GM10248 (cell line): ENCODE data around the gene SOHLH1.

ENCODE experiments used
- CTCF ChIA-PET: fragments of 300-600 bp; sonication (Branson Sonifier 250); formaldehyde crosslinking; extraction: SDS; loops from one replicate; lab custom pipeline; 2021; ENCODE audit warnings: antibody characterized with exemption; lab: Yijun Ruan, JAX
- POLR2A ChIA-PET: fragments of 350-650 bp; sonication (Branson Sonifier 250); formaldehyde crosslinking; extraction: SDS; loops from one replicate; lab custom pipeline; 2020; ENCODE audit warnings: antibody characterized with exemption; lab: Yijun Ruan, JAX
- DNase-seq: peaks from one replicate; pipeline ENCODE4 v3.0.0; 2012; ENCODE audit errors: extremely low spot score
- CTCF ChIP-seq: IDR thresholded peaks from 2 replicates; pipeline ENCODE4 v1.5.1; 2012; ENCODE audit warnings: mild to moderate bottlenecking, low read depth; ENCODE audit errors: extremely low read depth, missing control alignments, control extremely low read depth

The SOHLH1 gene

GRCh38 chr9:135706288-135706687 is 7.0 kb upstream of the SOHLH1 start:
- no peak for TF ChIP-seq CTCF
- no peak for DNase-seq
- CTCF ChIA-PET: interaction anchor here (0.8 to 2.7 kb wide), 2 partner anchors 12 to 19 kb away, joined by 3 to 9 read pairs; no protein-coding TSS in a partner anchor
- POLR2A ChIA-PET: interaction anchor here (0.6 kb wide), 1 partner anchor 657 kb away, joined by 3 read pairs; no protein-coding TSS in a partner anchor

- ChIA-PET CTCF (interaction anchor here (0.8 to 2.7 kb wide), 2 partner anchors 11 to 20 kb away, joined by 3 to 9 read pairs; no protein-coding TSS in a partner anchor), POLR2A (interaction anchor here (0.6 kb wide), 1 partner anchor 657 kb away, joined by 3 read pairs; no protein-coding TSS in a partner anchor)
- no peak for TF ChIP-seq CTCF
- no peak for DNase-seq
These were observed 6.1 kb upstream of the SOHLH1 start for GRCh38 chr9:135705376-135705775.

GRCh38 chr9:135704483-135704882 is 5.2 kb upstream of the SOHLH1 start:
- CTCF ChIA-PET: interaction anchor here (1.0 to 2.7 kb wide), 2 partner anchors 10 to 101 kb away, joined by 3 to 9 read pairs; no protein-coding TSS in a partner anchor
- POLR2A ChIA-PET: no interaction called here
- DNase-seq: no peak
- TF ChIP-seq CTCF: no peak

- POLR2A ChIA-PET: no interaction called here
- TF ChIP-seq CTCF: no peak
- no peak for DNase-seq
- CTCF ChIA-PET: interaction anchor here (1.0 to 2.7 kb wide), 2 partner anchors 10 to 100 kb away, joined by 3 to 9 read pairs; no protein-coding TSS in a partner anchor
These were observed 4.4 kb upstream of the SOHLH1 start for GRCh38 chr9:135703726-135704125.

- ChIA-PET POLR2A (no interaction called here), CTCF (interaction anchor here (1.1 to 1.5 kb wide), 3 partner anchors 8 to 18 kb away, joined by 3 to 8 read pairs (median 5); no protein-coding TSS in a partner anchor)
- DNase-seq: peak; percentile 91
- TF ChIP-seq CTCF: peak; percentile 82
These were observed 2.9 kb upstream of the SOHLH1 start, which contains the start of gene KCNT1 for GRCh38 chr9:135701959-135702721. KCNT1 (plus strand) TSS chr9:135702185; CDS start chr9:135702259, 74 bp downstream.

- POLR2A ChIA-PET: no interaction called here
- no peak for TF ChIP-seq CTCF
- CTCF ChIA-PET: no interaction called here
These were observed 2.0 kb upstream of the SOHLH1 start for GRCh38 chr9:135701067-135701958.

More at GRCh38 chr9:135701067-135701958, 2.0 kb upstream of the SOHLH1 start:
- no peak for DNase-seq
